Activated gamma-delta T cell treated with anti-CD3 and anti-CD28 coated beads, Interleukin-2, amount 50 U/mL, for 16 hours (primary cell): ENCODE measurements around the gene LRRC55.

Experiments
- DNase-seq: peaks from one replicate; pipeline ENCODE4 v3.0.0-alpha.2; 2020; ENCODE audit warnings: low read depth

LRRC55 gene

GRCh38 chr11:57181678-57182305 lies at the start of gene LRRC55:
TSS of gene LRRC55 (plus strand) at chr11:57181953. CDS start at chr11:57182023, 70 bp downstream.
- DNase-seq, result no peak

GRCh38 chr11:57133366-57134038 lies 48.3 kb upstream of the LRRC55 start:
- no peak for DNase-seq

GRCh38 chr11:57134284-57134683 lies 47.5 kb upstream of the LRRC55 start:
- no peak for DNase-seq

GRCh38 chr11:57135020-57135751 lies 46.6 kb upstream of the LRRC55 start:
- no peak for DNase-seq

GRCh38 chr11:57140568-57140967 lies 41.2 kb upstream of the LRRC55 start:
- no peak for DNase-seq

GRCh38 chr11:57143459-57143858 lies 38.3 kb upstream of the LRRC55 start:
- no peak for DNase-seq

- DNase-seq, result no peak
Observed at GRCh38 chr11:57144075-57144474, 37.7 kb upstream of the LRRC55 start.

- DNase-seq, result no peak
Observed at GRCh38 chr11:57144531-57145320, 37.0 kb upstream of the LRRC55 start.

GRCh38 chr11:57146301-57146700 lies 35.5 kb upstream of the LRRC55 start:
- no peak for DNase-seq

GRCh38 chr11:57148621-57149020 lies 33.1 kb upstream of the LRRC55 start:
- no peak for DNase-seq

GRCh38 chr11:57150454-57150917 lies 31.3 kb upstream of the LRRC55 start:
- DNase-seq, result no peak

- no peak for DNase-seq
Observed at GRCh38 chr11:57152134-57152533, 29.6 kb upstream of the LRRC55 start.

GRCh38 chr11:57153448-57153847 lies 28.3 kb upstream of the LRRC55 start:
- DNase-seq, result no peak

- no peak for DNase-seq
Observed at GRCh38 chr11:57154739-57155138, 27.0 kb upstream of the LRRC55 start.

GRCh38 chr11:57155400-57155799 lies 26.4 kb upstream of the LRRC55 start:
- DNase-seq, result no peak

GRCh38 chr11:57155838-57156607 lies 25.7 kb upstream of the LRRC55 start:
- no peak for DNase-seq

- DNase-seq, result no peak
Observed at GRCh38 chr11:57156928-57157327, 24.8 kb upstream of the LRRC55 start.

GRCh38 chr11:57157624-57158023 lies 24.1 kb upstream of the LRRC55 start:
- no peak for DNase-seq

GRCh38 chr11:57158180-57158579 lies 23.6 kb upstream of the LRRC55 start:
- DNase-seq, result no peak

- DNase-seq, result no peak
Observed at GRCh38 chr11:57158599-57158998, 23.2 kb upstream of the LRRC55 start.

- DNase-seq, result no peak
Observed at GRCh38 chr11:57160665-57161064, 21.1 kb upstream of the LRRC55 start.

GRCh38 chr11:57161351-57161750 lies 20.4 kb upstream of the LRRC55 start:
- no peak for DNase-seq
